Myocyte (in vitro differentiated cells): Measurements from ENCODE around the gene ACSS2. TPM values are rescaled to one million over a fixed set of nuclear protein-coding genes. Genes with fewer than 3 reads are reported as not detected.

ENCODE experiments used
- total RNA-seq: library from RNA; depleted of rRNA; stranded (reverse); fragments of >200 nt; gene quantifications from 2 replicates; pipeline ENCODE4 v1.2.3, GENCODE V29; 2014

ACSS2 gene
- total RNA-seq, 1 donor from 2014 or later: 43.6 TPM

Other genes with a start within 250 kb of the ACSS2 start
- 24.4 and 27.0 TPM in 2 replicates for gene PIGU, start 199.5 kb upstream of the ACSS2 start, total RNA-seq
- 30.6 and 51.7 TPM in 2 replicates for gene TP53INP2, start 172.3 kb upstream of the ACSS2 start, total RNA-seq
- 8.9 and 10.5 TPM in 2 replicates for gene NCOA6, start 51.0 kb upstream of the ACSS2 start, total RNA-seq
- gene GGT7, start 3.8 kb upstream of the ACSS2 start, total RNA-seq: 3.1 and 4.0 TPM in 2 replicates
- gene GSS, start 79.2 kb downstream of the ACSS2 start, total RNA-seq: 79.3 and 83.7 TPM in 2 replicates
- gene MYH7B, start 79.3 kb downstream of the ACSS2 start, total RNA-seq: 32.7 and 83.0 TPM in 2 replicates
- gene TRPC4AP, start 216.2 kb downstream of the ACSS2 start, total RNA-seq: 61.0 and 61.9 TPM in 2 replicates